Fibroblast of skin of left biceps (primary cell): Measurements from ENCODE around the gene KRTAP10-6.
"Not testable (repeated sequence)": the region's sequence is repeated elsewhere in the genome, so short reads cannot be mapped to it uniquely, and the experiment has no call there.

Source experiments
- DNase-seq, 2 experiments: peaks; one replicate each; pipeline ENCODE4 v3.0.0-alpha.2; 2013; ENCODE audit warnings: low read depth in 2 of 2

The KRTAP10-6 gene

GRCh38 chr21:44578371-44579055, 13.8 kb downstream of the KRTAP10-6 start:
- no peak for DNase-seq

DNA sequence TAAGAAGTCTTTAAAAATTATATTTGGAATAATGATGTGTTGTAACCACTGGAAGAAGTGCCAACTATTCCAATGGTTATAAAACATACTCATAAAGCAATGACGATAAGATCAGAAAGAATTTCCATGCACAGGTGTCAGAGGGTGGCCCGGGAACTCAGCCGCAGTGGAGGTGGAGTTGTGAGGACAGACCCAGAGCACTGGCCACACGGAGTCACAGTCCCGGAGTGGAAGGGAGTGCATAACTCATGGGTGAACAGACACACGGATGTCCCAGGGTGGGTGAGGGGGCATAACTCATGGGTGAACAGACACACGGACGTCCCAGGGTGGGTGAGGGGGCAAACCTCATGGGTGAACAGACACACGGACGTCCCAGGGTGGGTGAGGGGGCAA, 16.3 kb downstream of the KRTAP10-6 start:
- DNase-seq: no peak

DNA sequence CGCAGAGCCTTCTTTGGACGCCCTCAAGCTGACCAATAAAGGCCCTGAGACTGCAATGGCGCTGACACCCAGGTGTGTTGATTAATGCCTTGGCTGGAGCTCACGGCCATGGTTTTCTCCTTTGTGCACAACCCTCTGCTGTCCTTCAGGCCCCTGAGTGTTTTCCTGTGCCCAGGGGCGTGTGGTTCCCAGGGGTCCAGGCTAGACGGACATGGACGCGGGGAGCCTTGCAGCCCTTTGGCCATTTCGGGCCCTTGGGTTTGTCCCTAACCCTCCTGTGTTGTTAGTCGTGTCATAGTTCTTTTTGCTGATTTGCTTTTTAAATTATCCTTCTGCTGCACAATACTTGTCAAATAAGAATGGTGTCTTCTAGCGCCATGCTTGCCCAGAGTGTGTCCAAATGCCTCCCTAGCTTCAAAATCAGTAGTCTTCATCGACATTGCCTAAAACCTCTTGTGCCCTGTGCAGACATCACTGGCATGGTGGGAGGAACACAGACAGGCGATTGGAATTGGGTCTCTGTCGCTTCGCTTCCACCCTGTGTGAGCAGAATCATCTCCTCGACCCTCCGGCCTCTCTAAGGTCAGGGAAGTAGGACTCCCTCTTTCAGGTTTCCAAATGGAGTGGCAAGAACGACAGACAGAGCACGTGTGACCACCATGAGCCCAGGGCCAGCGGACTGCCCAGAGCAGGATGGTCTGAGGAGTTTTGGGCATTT, 16.8 kb downstream of the KRTAP10-6 start:
- no peak for DNase-seq

DNA sequence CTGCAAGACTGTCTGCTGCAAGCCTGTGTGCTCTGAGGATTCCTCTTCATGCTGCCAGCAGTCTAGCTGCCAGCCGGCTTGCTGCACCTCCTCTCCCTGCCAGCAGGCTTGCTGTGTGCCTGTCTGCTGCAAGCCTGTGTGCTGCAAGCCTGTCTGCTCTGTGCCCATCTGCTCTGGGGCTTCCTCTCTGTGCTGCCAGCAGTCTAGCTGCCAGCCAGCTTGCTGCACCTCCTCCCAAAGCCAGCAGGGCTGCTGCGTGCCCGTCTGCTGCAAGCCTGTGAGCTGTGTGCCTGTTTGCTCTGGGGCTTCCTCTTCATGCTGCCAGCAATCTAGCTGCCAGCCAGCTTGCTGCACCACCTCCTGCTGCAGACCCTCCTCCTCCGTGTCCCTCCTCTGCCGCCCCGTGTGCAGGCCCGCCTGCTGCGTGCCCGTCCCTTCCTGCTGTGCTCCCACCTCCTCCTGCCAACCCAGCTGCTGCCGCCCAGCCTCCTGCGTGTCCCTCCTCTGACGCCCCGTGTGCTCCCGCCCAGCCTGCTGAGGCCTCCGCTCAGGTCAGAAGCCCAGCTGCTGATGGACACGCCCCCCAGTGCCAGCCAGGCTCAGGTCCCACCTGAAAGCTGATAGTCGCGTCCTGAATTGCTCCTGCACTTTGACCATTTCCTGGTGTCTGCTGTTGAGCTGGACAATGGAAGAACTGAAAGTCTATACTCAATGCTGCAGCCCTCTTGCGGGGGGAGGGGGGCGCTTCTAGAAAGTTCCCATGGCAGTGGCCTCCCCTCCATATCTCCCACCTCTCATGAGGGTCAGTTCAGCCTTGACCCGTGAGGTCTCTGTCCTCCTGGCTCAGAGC, 17.6 kb downstream of the KRTAP10-6 start:
- DNase-seq: no peak

- not testable (repeated sequence) for DNase-seq
These were observed 18.5 kb downstream of the KRTAP10-6 start, which contains the start of gene KRTAP10-4 for GRCh38 chr21:44573630-44574456. Gene KRTAP10-4, plus strand, starts transcription at chr21:44573729. Its CDS starts 30 bp downstream, at chr21:44573759.

- DNase-seq: no peak
These were observed 19.2 kb downstream of the KRTAP10-6 start for GRCh38 chr21:44572959-44573583.

DNA sequence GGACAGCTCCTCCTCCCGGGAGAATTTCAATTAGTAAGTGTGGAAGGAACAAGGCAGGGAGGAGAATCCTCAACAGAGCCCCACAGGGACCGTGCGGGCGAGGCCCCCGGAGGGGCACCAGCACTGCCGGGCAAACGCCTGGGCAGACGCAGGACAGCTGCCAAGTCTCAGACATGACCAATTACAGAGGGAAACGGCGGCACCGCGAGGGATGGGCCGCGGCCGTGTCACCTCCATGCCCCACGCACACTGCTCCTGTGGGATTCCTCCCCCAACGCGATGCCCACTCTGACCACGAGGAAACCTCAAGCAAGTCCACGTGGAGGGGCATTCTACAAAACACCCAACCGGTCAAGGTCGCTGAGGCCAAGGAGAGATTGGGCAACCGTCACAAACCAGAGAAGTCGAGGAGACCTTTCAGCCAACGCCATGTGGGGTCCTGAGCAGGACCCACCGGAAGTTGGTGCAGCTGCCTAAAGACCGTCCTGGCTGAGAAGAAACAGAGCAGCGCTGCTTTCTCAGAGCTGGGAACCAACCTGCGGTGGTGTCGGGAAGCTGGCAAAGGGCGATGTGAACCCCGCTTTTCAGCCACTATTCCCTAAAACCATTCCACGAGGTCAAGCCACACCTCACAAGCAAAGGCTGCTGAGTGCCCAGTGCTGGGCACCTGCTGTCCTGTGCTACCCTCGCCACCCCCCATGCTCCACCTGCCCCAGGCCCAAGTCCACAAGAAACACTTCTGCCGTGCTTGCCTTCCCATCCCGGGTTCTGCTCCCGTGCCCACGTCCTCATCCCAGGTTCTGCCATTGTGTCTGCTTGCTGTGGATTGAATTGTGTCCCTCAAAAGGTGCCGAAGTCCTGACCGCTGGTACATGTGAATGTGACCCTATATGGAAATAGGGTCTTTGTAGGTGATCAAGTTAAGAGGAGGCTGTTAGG, 20.2 kb downstream of the KRTAP10-6 start:
- no peak for DNase-seq

DNA sequence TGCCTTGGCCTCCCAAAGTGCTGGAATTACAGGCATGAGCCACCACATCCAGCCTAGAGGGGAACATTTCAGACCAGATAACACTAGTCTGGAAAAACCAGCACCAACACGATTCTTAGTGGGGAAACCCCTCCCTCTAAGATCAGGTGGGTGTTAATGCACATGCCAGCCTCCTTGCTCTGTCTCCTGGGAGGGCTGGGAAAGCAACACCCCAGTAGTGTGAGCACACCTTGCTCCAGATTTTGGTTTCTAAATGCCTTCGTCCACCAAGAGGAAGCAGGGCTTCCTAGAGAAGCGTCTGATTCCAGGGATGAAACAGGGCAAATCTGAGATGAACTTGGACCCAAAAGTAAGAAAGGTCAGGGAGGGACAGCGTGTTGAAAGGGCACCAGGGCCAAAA, 21.0 kb downstream of the KRTAP10-6 start:
- no peak for DNase-seq

DNA sequence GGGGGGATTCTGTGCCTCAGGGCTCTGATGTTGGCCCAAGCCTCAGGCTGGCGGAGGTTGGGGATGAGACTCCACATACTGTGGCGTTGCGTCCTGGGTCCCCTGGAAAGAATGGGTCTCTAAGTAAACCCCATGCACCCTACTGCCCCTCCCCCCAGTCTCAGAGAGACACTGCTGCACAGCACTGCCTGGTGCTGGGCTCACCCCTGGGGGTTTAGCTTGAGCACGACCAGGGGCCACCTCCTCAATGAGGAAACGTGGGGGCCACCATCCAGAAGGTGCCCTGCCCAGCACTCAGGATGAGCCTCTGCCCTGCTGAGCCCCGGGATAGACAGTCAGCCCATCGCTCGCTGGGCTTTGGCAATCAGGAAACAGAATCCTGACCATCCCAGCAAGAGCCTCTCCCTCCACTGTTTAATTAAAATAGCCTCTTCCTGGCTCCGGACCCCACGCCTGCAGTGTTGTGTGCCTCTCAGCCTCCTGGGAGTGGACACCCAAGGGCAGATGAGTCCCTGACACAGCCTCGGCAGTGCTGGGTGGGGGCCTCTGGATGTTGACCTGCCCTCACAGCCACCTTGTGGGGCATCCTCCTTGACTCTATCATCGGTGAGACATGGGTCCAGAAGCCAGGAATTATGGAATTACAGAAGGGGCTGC, 22.3 kb downstream of the KRTAP10-6 start:
- DNase-seq: no peak

GRCh38 chr21:44568667-44569556, 23.4 kb downstream of the KRTAP10-6 start:
- DNase-seq: no peak

GRCh38 chr21:44568261-44568660, 24.0 kb downstream of the KRTAP10-6 start:
- DNase-seq: no peak

GRCh38 chr21:44567481-44568171, 24.7 kb downstream of the KRTAP10-6 start:
- DNase-seq: no peak

GRCh38 chr21:44566403-44566802, 25.9 kb downstream of the KRTAP10-6 start:
- DNase-seq: no peak

GRCh38 chr21:44564886-44565598, 27.3 kb downstream of the KRTAP10-6 start:
- no peak for DNase-seq

DNA sequence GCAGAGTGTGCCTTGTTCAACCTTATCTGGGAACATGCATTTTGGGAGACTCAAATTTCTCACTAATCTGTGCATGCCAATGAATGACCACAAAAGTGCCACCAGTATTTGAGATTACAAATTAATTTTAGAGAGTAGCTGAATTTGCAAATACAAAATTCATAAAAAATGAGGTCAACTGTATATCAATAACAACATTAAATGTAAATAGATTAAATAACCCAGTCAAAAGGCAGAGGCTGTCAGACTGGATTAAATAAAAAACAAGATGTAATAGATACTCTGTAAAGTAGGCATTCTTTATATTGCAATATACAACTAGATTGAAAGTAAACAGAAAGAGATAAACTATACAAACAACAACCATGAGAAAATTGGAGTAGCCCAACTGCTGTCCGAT, 28.2 kb downstream of the KRTAP10-6 start:
- no peak for DNase-seq

DNA sequence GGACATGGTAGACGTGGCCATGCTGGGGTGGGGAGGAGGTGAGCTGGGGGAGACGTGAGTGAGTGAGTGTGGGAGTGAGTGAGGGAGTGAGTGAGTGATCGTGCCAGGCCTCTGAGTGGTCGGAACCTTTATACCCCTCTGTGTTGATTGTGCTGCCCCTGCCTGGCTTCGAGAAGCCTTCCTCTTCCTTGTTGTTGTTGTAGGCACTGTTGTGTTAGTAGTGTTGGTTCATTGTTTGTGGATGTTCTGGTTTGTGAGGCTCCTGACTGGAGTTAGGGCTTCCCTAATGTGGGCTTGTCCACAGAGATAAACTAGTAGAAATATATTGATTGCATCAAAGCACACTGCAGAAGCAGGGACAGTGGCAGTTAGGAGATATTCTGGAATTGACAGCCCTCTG, 33.6 kb downstream of the KRTAP10-6 start, which contains the start of gene KRTAP10-3:
KRTAP10-3 (minus strand) TSS at position 101 of the 400 bp plus-strand sequence; CDS start at position 21, 80 bp downstream.
- no peak for DNase-seq

GRCh38 chr21:44558329-44558675, 34.0 kb downstream of the KRTAP10-6 start:
- not testable (repeated sequence) for DNase-seq
